Measurements from ENCODE around the gene NCR1.
"Not testable (repeated sequence)": the region's sequence is repeated elsewhere in the genome, so short reads cannot be mapped to it uniquely, and the experiment has no call there.

- TF ChIP-seq CTCF (IDR thresholded peaks at IDR 0.05); ZFX (IDR thresholded peaks at IDR 0.05; ENCODE audit: borderline replicate concordance): not testable (repeated sequence)
Observed at GRCh38 chr19:54859421-54859820, 46.5 kb upstream of the NCR1 start.
